AG20443 (cell line): ENCODE results near the gene AMOTL1.
A peak's percentile ranks its signal among the peaks of the same experiment; 100 is the strongest.

Experiments used
- DNase-seq: peaks from one replicate; pipeline ENCODE4 v3.0.0; 2012; ENCODE audit warnings: low spot score, mixed read lengths

The AMOTL1 gene

GRCh38 chr11:94767701-94768601, at the start of gene AMOTL1:
Gene AMOTL1 (plus strand): TSS chr11:94768356. CDS start chr11:94768512, 156 bp downstream.
- peak; percentile 94 for DNase-seq

- DNase-seq, result no peak
Measured at GRCh38 chr11:94719876-94720275, 48.3 kb upstream of the AMOTL1 start.

GRCh38 chr11:94721565-94722292, 46.4 kb upstream of the AMOTL1 start:
- DNase-seq, result no peak

- no peak for DNase-seq
Measured at GRCh38 chr11:94722735-94723134, 45.4 kb upstream of the AMOTL1 start.

- no peak for DNase-seq
Measured at GRCh38 chr11:94725097-94725496, 43.1 kb upstream of the AMOTL1 start.

- DNase-seq, result no peak
Measured at GRCh38 chr11:94727819-94728218, 40.3 kb upstream of the AMOTL1 start.

- peak; percentile 76 for DNase-seq
Measured at GRCh38 chr11:94728541-94728940, 39.6 kb upstream of the AMOTL1 start.

- no peak for DNase-seq
Measured at GRCh38 chr11:94728966-94729751, 39.0 kb upstream of the AMOTL1 start.

GRCh38 chr11:94730153-94730552, 38.0 kb upstream of the AMOTL1 start:
- no peak for DNase-seq

- peak; percentile 88 for DNase-seq
Measured at GRCh38 chr11:94731880-94732601, 36.1 kb upstream of the AMOTL1 start.

GRCh38 chr11:94732617-94733281, 35.4 kb upstream of the AMOTL1 start:
- no peak for DNase-seq

GRCh38 chr11:94734563-94735275, 33.4 kb upstream of the AMOTL1 start:
- DNase-seq, result no peak

- DNase-seq, result no peak
Measured at GRCh38 chr11:94735907-94736306, 32.2 kb upstream of the AMOTL1 start.

GRCh38 chr11:94737171-94737611, 31.0 kb upstream of the AMOTL1 start:
- no peak for DNase-seq

- no peak for DNase-seq
Measured at GRCh38 chr11:94738746-94739145, 29.4 kb upstream of the AMOTL1 start.

GRCh38 chr11:94739331-94739730, 28.8 kb upstream of the AMOTL1 start:
- DNase-seq, result no peak

- peak; percentile 87 for DNase-seq
Measured at GRCh38 chr11:94740083-94741021, 27.8 kb upstream of the AMOTL1 start.

GRCh38 chr11:94741022-94741679, 27.0 kb upstream of the AMOTL1 start:
- DNase-seq, result peak; percentile 73

GRCh38 chr11:94742665-94743064, 25.5 kb upstream of the AMOTL1 start:
- DNase-seq, result no peak
